ENCODE results near the gene LAMTOR4. TPM values are rescaled to one million over a fixed set of nuclear protein-coding genes. Genes with fewer than 3 reads are reported as not detected.

The LAMTOR4 gene
- total and polyA plus RNA-seq, 2 of the 13 experiments (the other 11 are each of a cell fraction or from before 2014, with no cell fraction given), result 115 to 118 TPM

DNA sequence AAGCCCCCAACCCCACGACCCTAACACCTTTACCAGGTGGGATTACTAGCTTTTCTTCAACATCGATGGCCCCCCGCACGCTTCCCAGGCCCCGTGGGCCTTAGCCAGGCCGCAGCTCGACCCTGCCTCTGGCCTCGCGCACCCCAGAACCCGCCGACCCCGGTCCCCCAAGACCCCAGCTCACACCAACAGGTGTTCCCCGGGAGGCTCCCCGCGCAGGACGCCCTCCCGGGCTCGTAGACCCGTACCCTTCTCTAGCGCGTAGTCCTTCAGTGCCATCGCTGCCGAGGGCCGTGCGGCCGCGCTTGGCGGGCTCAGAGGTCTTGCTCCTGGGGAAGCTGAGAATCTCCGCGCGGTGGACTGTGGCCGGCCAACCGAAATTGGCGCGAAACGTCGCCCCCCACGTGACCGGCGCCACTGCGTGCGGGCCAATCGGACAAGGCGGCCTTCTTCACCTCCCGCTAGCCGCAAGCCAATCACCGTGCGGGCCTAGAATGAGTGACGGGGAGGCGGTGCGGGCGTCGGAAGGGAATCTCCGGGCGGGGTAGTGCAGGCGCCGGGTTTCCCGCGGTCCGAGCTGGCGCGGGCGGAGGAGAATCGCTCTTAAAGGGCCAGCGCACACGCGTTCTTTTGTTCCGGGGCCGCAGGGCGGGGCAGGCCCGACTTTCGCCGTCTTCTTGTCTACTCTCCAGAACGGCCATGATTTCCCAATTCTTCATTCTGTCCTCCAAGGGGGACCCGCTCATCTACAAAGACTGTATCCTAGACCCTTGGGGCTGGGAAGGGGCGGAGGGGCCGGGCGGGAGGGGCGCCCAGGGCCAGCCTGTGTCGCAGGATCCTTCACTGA is 47.5 kb upstream of the LAMTOR4 start, which contains the start of the genes AP4M1 and MCM7 (continued):
- TF ChIP-seq, protein P1, sequence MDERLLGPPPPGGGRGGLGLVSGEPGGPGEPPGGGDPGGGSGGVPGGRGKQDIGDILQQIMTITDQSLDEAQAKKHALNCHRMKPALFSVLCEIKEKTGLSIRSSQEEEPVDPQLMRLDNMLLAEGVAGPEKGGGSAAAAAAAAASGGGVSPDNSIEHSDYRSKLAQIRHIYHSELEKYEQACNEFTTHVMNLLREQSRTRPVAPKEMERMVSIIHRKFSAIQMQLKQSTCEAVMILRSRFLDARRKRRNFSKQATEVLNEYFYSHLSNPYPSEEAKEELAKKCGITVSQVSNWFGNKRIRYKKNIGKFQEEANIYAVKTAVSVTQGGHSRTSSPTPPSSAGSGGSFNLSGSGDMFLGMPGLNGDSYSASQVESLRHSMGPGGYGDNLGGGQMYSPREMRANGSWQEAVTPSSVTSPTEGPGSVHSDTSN (CRISPR knock-in tag; IDR thresholded peaks at IDR 0.05), result peak; percentile 96
- peak; percentile 90 for TF ChIP-seq SAP130 (CRISPR knock-in tag; IDR thresholded peaks at IDR 0.05; ENCODE audit: low read depth)
- TF ChIP-seq, protein P2, sequence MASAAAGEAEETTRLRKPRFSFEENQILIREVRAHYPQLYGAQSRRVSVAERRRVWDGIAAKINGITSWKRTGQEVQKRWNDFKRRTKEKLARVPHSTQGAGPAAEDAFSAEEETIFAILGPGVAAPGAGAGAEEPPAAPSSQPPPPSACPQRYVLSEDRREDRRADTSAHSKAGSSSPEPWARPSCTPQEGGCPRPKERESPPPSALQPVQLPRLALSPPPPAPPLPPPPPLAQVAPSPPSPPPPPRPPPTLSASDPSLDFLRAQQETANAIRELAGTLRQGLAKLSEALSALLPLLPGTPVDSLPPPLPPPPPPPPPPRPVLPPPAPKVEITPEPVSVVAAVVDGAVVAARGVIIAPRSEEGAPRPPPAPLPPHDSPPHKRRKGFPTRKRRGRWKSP (CRISPR knock-in tag; IDR thresholded peaks at IDR 0.05), result peak; percentile 9; the same call in 1 of the 2 replicates
- peak; percentile 72 for TF ChIP-seq ZNF883 (CRISPR knock-in tag; IDR thresholded peaks at IDR 0.05; ENCODE audit: not compliant biosample characterization)
- no peak for TF ChIP-seq ZNF3 (CRISPR knock-in tag; IDR thresholded peaks at IDR 0.05)
- no peak for TF ChIP-seq SP1 (IDR thresholded peaks at IDR 0.05)
- TF ChIP-seq SP1 (CRISPR knock-in tag; IDR thresholded peaks at IDR 0.05), result peak; percentile 40; the same call in 1 of the 2 replicates
- TF ChIP-seq, protein P3, sequence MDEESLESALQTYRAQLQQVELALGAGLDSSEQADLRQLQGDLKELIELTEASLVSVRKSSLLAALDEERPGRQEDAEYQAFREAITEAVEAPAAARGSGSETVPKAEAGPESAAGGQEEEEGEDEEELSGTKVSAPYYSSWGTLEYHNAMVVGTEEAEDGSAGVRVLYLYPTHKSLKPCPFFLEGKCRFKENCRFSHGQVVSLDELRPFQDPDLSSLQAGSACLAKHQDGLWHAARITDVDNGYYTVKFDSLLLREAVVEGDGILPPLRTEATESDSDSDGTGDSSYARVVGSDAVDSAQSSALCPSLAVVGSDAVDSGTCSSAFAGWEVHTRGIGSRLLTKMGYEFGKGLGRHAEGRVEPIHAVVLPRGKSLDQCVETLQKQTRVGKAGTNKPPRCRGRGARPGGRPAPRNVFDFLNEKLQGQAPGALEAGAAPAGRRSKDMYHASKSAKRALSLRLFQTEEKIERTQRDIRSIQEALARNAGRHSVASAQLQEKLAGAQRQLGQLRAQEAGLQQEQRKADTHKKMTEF (CRISPR knock-in tag; IDR thresholded peaks at IDR 0.05), result peak; percentile 37; the same call in 1 of the 2 replicates
- TF ChIP-seq, protein P4, sequence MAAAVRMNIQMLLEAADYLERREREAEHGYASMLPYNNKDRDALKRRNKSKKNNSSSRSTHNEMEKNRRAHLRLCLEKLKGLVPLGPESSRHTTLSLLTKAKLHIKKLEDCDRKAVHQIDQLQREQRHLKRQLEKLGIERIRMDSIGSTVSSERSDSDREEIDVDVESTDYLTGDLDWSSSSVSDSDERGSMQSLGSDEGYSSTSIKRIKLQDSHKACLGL (CRISPR knock-in tag; IDR thresholded peaks at IDR 0.05), result 0 out of 2 replicates have a peak, but pooled peaks have one; percentile 76
- TF ChIP-seq, protein P5, sequence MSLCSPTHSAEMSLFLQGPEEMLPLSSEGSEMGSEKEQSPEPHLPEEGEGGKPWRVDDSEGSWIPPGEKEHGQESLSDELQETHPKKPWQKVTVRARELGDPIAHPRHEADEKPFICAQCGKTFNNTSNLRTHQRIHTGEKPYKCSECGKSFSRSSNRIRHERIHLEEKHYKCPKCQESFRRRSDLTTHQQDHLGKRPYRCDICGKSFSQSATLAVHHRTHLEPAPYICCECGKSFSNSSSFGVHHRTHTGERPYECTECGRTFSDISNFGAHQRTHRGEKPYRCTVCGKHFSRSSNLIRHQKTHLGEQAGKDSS (CRISPR knock-in tag; IDR thresholded peaks at IDR 0.05; ENCODE audit: borderline replicate concordance, low read depth), result no peak
- no peak for TF ChIP-seq PHB2 (IDR thresholded peaks at IDR 0.05; ENCODE audit: partially characterized antibody)
- no peak for TF ChIP-seq TCF12 (IDR thresholded peaks at IDR 0.05)
- no peak; the same call in 1 of the 2 replicates for TF ChIP-seq TCF12 (CRISPR knock-in tag; IDR thresholded peaks at IDR 0.05)
- TF ChIP-seq, protein P6, sequence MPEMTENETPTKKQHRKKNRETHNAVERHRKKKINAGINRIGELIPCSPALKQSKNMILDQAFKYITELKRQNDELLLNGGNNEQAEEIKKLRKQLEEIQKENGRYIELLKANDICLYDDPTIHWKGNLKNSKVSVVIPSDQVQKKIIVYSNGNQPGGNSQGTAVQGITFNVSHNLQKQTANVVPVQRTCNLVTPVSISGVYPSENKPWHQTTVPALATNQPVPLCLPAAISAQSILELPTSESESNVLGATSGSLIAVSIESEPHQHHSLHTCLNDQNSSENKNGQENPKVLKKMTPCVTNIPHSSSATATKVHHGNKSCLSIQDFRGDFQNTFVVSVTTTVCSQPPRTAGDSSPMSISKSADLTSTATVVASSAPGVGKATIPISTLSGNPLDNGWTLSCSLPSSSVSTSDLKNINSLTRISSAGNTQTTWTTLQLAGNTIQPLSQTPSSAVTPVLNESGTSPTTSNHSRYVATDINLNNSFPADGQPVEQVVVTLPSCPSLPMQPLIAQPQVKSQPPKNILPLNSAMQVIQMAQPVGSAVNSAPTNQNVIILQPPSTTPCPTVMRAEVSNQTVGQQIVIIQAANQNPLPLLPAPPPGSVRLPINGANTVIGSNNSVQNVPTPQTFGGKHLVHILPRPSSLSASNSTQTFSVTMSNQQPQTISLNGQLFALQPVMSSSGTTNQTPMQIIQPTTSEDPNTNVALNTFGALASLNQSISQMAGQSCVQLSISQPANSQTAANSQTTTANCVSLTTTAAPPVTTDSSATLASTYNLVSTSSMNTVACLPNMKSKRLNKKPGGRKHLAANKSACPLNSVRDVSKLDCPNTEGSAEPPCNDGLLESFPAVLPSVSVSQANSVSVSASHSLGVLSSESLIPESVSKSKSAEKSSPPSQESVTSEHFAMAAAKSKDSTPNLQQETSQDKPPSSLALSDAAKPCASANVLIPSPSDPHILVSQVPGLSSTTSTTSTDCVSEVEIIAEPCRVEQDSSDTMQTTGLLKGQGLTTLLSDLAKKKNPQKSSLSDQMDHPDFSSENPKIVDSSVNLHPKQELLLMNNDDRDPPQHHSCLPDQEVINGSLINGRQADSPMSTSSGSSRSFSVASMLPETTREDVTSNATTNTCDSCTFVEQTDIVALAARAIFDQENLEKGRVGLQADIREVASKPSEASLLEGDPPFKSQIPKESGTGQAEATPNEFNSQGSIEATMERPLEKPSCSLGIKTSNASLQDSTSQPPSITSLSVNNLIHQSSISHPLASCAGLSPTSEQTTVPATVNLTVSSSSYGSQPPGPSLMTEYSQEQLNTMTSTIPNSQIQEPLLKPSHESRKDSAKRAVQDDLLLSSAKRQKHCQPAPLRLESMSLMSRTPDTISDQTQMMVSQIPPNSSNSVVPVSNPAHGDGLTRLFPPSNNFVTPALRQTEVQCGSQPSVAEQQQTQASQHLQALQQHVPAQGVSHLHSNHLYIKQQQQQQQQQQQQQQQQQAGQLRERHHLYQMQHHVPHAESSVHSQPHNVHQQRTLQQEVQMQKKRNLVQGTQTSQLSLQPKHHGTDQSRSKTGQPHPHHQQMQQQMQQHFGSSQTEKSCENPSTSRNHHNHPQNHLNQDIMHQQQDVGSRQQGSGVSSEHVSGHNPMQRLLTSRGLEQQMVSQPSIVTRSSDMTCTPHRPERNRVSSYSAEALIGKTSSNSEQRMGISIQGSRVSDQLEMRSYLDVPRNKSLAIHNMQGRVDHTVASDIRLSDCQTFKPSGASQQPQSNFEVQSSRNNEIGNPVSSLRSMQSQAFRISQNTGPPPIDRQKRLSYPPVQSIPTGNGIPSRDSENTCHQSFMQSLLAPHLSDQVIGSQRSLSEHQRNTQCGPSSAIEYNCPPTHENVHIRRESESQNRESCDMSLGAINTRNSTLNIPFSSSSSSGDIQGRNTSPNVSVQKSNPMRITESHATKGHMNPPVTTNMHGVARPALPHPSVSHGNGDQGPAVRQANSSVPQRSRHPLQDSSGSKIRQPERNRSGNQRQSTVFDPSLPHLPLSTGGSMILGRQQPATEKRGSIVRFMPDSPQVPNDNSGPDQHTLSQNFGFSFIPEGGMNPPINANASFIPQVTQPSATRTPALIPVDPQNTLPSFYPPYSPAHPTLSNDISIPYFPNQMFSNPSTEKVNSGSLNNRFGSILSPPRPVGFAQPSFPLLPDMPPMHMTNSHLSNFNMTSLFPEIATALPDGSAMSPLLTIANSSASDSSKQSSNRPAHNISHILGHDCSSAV (CRISPR knock-in tag; IDR thresholded peaks at IDR 0.05; ENCODE audit: borderline replicate concordance), result no peak
- TF ChIP-seq EEA1 (CRISPR knock-in tag; IDR thresholded peaks at IDR 0.05; ENCODE audit: borderline replicate concordance), result no peak
- TF ChIP-seq RBM22 (optimal IDR thresholded peaks at IDR 0.05; ENCODE audit: low read length), result no peak
